AG04450 (cell line): Measurements from ENCODE around the gene DCTN5. TPM values are rescaled to one million over a fixed set of nuclear protein-coding genes. Genes with fewer than 3 reads are reported as not detected.

Experiments used
- CTCF ChIA-PET: fragments of 300-600, 350-600 bp; formaldehyde crosslinking; extraction: SDS; loops from one replicate; lab custom pipeline; 2022; ENCODE audit warnings: antibody characterized with exemption, inconsistent platforms; lab: Charles Lee
- POLR2A ChIA-PET: fragments of 350-600 bp; formaldehyde crosslinking; extraction: SDS; loops from one replicate; lab custom pipeline; 2021; ENCODE audit warnings: antibody characterized with exemption, inconsistent platforms; lab: Yijun Ruan, JAX
- DNase-seq: peaks from one replicate; pipeline ENCODE4 v3.0.0-alpha.2; 2011; ENCODE audit warnings: low read depth, low spot score
- H3K27ac ChIP-seq: one replicate; pipeline ENCODE4 v1.5.1; 2012; ENCODE audit warnings: low read depth, low read length, control low read depth
- H3K27me3 ChIP-seq: one replicate; pipeline ENCODE4 v1.6.0; 2012; ENCODE audit warnings: low read length; ENCODE audit not compliant: control insufficient read depth, insufficient read depth
- H3K4me3 ChIP-seq: 2 replicates; pipeline ENCODE4 v1.5.1; 2011; ENCODE audit warnings: mild to moderate bottlenecking, low read depth, low read length, control low read depth
- H3K9me3 ChIP-seq: 2 replicates; pipeline ENCODE4 v1.5.1; 2012; ENCODE audit warnings: low read length; ENCODE audit not compliant: control insufficient read depth, insufficient read depth
- polyA plus RNA-seq: library from polyadenylated mRNA; depleted of rRNA; stranded (reverse); fragments of >200 nt; gene quantifications from 2 replicates; pipeline ENCODE4 v1.2.3, GENCODE V29; 2011
- TF ChIP-seq, protein P1 (sequence below): IDR thresholded peaks from 2 replicates; pipeline ENCODE4 v1.5.1; 2011; ENCODE audit warnings: low read depth, low read length, control low read depth, inconsistent platforms

Gene DCTN5
- polyA plus RNA-seq, 1 experiment: 92.1 TPM

DNA sequence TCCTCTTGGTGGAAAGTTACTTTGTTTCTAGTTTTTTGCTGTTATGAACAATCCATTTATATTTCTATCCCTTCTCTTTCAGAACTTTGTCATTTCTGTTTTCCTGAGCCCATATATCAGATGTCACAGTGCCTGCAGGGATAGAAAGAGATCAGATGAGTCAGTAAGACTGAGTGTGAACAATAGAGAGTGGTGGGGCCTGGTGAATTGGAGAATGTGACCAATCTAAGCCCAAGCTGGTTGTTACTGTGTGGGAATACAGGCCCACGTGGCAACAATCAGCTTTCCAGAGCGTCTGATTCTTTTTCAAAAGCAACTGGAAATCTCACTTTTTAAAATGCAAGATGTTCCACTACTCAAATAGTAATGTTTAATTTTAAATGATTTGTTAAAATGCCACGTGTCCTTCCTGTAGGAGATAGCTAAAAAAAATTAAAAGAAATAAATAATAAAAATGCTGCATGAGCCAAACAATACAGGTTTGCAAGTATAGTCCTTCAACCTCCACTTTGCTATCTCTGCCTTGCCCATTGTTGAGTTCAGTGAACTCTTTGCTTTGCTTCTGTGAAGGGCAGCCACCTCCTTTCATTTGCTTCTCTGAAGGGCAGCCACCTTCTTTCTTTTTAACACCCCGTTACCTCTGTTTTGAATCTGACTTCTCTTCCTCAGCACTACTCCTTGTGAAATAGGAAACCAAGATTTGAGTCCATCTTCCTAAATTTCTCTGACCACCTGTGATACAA is 9.6 kb downstream of the DCTN5 start:
- CTCF ChIA-PET: no interaction called here
- POLR2A ChIA-PET: no interaction called here
- H3K27me3 ChIP-seq: no peaks in the 10 kb centered on the region
- no peak for DNase-seq
- no peak overlapping the region for H3K4me3 ChIP-seq
- TF ChIP-seq, protein P1, sequence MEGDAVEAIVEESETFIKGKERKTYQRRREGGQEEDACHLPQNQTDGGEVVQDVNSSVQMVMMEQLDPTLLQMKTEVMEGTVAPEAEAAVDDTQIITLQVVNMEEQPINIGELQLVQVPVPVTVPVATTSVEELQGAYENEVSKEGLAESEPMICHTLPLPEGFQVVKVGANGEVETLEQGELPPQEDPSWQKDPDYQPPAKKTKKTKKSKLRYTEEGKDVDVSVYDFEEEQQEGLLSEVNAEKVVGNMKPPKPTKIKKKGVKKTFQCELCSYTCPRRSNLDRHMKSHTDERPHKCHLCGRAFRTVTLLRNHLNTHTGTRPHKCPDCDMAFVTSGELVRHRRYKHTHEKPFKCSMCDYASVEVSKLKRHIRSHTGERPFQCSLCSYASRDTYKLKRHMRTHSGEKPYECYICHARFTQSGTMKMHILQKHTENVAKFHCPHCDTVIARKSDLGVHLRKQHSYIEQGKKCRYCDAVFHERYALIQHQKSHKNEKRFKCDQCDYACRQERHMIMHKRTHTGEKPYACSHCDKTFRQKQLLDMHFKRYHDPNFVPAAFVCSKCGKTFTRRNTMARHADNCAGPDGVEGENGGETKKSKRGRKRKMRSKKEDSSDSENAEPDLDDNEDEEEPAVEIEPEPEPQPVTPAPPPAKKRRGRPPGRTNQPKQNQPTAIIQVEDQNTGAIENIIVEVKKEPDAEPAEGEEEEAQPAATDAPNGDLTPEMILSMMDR: no peak
- no peaks in the 10 kb centered on the region for H3K9me3 ChIP-seq
- H3K27ac ChIP-seq: no peak overlapping the region

DNA sequence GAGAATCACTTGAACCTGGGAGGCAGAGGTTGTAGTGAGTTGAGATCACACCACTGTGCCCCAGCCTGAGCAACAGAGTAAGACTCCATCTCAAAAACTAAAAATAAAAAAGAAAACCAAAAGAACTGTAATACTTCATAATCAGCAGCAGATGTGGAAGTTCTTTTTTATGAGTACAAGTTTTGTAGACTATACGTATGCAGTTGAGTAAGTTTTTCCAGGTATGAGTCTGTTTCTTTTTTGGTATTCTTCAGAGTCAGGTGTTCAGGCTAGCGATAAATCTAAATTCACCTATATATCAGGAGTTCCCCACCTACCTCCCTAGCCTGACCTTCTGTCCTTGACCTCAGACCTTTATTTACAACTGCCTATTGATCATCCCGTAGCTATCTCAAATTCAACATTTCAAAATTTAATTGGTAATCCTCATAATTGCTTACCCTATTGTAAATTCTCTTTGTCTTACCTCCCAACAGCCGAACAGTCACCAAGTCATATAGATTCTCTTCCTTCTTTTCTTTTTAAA is 10.7 kb downstream of the DCTN5 start:
- Histone ChIP-seq H3K27me3 (no peaks in the 10 kb centered on the region), H3K4me3 (no peak overlapping the region), H3K9me3 (no peaks in the 10 kb centered on the region), H3K27ac (no peak overlapping the region)
- ChIA-PET CTCF (no interaction called here), POLR2A (no interaction called here)
- DNase-seq: no peak
- TF ChIP-seq, protein P1: no peak

DNA sequence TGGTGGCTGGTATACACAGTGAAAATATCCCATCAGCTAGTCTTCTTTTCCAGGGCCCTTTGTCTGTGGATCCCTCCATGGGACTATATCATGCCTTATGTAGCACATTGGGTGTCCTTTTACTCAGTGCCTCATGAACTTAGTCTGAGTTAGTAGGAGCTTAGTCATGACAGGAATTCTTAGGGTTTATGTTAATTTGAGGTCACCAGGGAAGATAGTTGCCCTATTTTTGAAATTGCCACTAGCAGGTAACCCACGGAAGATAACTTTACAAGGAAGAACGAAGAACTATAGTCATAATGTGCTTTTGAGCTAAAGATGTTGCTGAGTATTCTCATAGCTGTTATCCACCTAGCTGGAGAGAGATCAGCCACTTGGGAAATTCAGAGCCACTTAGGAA is 22.7 kb downstream of the DCTN5 start:
- TF ChIP-seq, protein P1: no peak
- no peaks in the 10 kb centered on the region for H3K9me3 ChIP-seq
- H3K27me3 ChIP-seq: no peaks in the 10 kb centered on the region
- no peak overlapping the region for H3K27ac ChIP-seq
- CTCF ChIA-PET: interaction anchor here (0.6 to 1.1 kb wide), 2 partner anchors 17 to 841 kb away, joined by 3 to 4 read pairs; no protein-coding TSS in a partner anchor
- H3K4me3 ChIP-seq: no peak overlapping the region
- no peak for DNase-seq
- POLR2A ChIA-PET: interaction anchor here (0.6 kb wide), 1 partner anchor 938 kb away, joined by 9 read pairs; no protein-coding TSS in a partner anchor

DNA sequence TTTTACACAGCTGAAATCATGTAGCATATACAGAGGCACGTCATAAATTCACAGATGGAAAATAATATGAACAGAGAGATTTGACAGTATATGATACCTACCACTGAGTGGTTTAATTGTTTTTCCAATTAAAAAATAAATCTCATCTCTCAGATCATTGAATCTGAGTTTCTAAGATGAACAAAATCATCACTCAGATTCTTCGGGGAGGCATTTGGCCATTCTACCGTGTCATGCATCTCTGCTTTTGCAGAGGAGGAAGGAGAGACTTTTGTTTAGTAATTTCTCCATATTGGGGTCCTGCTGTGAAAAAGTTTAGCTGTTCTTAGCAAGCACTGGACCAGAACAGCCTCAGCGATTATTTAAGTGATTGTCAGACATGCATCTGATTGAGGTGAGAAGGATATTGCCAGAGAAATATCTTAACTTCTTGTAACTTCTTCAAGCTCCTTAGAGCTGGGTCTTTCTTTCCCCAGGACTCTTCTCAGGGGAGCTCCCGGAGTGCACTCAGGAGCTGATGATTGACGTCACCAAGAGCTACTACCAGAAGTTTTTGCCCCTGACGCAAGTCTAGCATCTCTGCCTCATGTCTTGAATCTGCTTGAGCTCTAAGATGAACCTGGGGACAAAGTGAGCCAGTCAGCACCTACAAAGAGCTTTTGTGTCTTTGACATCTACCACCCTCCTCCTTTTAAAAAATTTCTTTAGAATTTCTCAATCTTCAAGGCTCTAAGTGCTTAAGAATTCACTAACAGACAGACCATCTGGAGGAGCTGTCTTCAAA is 25.5 kb downstream of the DCTN5 start:
- Histone ChIP-seq H3K9me3 (no peaks in the 10 kb centered on the region), H3K27me3 (no peaks in the 10 kb centered on the region), H3K27ac (no peak overlapping the region), H3K4me3 (no peak overlapping the region)
- DNase-seq: no peak
- POLR2A ChIA-PET: no interaction called here
- CTCF ChIA-PET: interaction anchor here (0.5 to 4.2 kb wide), 4 partner anchors 11 to 485 kb away, joined by 4 to 14 read pairs (median 9); partner anchors contain the start of gene PLK1
- TF ChIP-seq, protein P1: no peak

DNA sequence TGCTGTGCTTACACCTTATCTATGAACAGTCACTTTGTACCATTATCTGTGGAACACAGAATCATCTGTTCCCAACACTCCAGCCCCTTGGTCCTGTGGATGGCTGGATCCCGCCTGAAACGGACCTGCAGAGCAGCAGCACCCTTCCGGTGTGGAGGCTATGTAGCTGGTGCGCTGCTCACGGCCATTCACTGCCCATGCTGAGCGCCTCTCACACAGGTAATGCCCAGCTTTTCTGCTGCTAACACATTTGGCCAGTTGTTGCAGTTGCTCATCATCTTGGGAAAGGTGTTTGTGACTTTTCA is 26.0 kb downstream of the DCTN5 start:
- TF ChIP-seq, protein P1: no peak
- ChIA-PET CTCF (interaction anchor here (0.5 to 4.2 kb wide), 4 partner anchors 11 to 486 kb away, joined by 4 to 14 read pairs (median 9); partner anchors contain the start of gene PLK1), POLR2A (interaction anchor here (1.0 kb wide), 1 partner anchor 26 kb away, joined by 4 read pairs; the partner anchor contains the start of genes DCTN5 and PALB2)
- no peaks in the 10 kb centered on the region for H3K9me3 ChIP-seq
- DNase-seq: no peak
- H3K27me3 ChIP-seq: no peaks in the 10 kb centered on the region
- H3K27ac ChIP-seq: peak overlapping the region; percentile 71
- no peak overlapping the region for H3K4me3 ChIP-seq
